Measurements from ENCODE around the gene SSBP3.

SSBP3 gene

DNA sequence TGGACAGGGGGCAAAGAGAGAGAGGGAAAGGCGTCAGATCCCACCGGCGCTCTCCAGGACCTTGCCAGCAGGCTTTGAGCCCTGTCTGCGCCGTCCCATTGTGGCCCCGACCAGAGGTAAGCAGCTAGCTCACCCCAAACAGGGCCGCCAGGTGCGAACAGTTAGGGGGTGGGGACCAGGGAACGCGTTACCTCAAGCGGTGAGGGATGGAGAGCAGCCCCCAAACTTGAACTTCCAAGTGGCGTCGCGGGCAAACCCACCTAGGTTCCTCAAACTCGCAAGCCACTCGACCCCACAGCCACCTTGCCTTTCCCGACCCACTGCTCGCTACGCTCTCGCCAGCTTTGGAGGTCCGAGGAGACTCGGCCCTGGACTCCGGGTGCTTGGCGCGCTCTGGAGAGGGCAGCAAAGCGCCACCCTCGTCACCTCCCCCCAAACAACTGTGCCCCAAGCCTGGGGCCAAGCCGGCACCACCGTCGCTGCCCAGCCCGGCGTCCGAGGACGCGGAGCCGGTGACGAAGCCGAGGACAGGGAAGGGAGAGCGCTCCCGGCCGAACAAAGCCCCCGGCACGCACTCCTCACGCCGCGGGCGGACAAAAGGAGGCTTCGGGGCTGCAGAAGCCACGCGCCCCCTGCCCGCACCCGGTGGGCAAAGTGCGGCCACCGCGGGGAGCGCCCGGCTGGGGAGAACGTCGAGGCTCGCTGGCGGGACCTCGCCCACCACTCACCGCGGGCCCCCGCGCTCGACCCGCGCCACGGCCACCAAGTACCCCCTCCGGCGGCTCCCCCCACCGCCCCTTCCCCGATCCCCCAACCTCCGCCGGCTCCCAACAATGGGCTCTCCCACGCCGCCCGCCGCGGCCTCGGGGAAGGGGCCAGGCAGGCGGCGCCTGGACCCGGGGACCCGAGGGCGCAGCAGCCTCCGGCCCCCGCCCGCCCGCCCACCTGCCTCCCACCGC lies 976 bp downstream of the SSBP3 start:
- TF ChIP-seq, protein P1, sequence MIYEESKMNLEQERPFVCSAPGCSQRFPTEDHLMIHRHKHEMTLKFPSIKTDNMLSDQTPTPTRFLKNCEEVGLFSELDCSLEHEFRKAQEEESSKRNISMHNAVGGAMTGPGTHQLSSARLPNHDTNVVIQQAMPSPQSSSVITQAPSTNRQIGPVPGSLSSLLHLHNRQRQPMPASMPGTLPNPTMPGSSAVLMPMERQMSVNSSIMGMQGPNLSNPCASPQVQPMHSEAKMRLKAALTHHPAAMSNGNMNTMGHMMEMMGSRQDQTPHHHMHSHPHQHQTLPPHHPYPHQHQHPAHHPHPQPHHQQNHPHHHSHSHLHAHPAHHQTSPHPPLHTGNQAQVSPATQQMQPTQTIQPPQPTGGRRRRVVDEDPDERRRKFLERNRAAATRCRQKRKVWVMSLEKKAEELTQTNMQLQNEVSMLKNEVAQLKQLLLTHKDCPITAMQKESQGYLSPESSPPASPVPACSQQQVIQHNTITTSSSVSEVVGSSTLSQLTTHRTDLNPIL (CRISPR knock-in tag; IDR thresholded peaks at IDR 0.05; ENCODE audit: low read depth): no peak
- TF ChIP-seq ISL1 (CRISPR knock-in tag; IDR thresholded peaks at IDR 0.05) (no peak), ARNTL (CRISPR knock-in tag; IDR thresholded peaks at IDR 0.05; ENCODE audit: borderline replicate concordance, low read depth) (no peak), ZFP3 (CRISPR knock-in tag; IDR thresholded peaks at IDR 0.05) (no peak), GLIS3 (CRISPR knock-in tag; IDR thresholded peaks at IDR 0.05) (no peak), ESRRG (CRISPR knock-in tag; IDR thresholded peaks at IDR 0.05) (no peak), OSR1 (CRISPR knock-in tag; IDR thresholded peaks at IDR 0.05) (no peak), TCF4 (CRISPR knock-in tag; IDR thresholded peaks at IDR 0.05; ENCODE audit: borderline replicate concordance) (no peak), CSDC2 (CRISPR knock-in tag; IDR thresholded peaks at IDR 0.05) (no peak), BACH2 (CRISPR knock-in tag; IDR thresholded peaks at IDR 0.05; ENCODE audit: borderline replicate concordance) (no peak), ZNF8 (CRISPR knock-in tag; IDR thresholded peaks at IDR 0.05) (no peak), SNAI2 (CRISPR knock-in tag; IDR thresholded peaks at IDR 0.05) (no peak)
- TF ChIP-seq, protein P2, sequence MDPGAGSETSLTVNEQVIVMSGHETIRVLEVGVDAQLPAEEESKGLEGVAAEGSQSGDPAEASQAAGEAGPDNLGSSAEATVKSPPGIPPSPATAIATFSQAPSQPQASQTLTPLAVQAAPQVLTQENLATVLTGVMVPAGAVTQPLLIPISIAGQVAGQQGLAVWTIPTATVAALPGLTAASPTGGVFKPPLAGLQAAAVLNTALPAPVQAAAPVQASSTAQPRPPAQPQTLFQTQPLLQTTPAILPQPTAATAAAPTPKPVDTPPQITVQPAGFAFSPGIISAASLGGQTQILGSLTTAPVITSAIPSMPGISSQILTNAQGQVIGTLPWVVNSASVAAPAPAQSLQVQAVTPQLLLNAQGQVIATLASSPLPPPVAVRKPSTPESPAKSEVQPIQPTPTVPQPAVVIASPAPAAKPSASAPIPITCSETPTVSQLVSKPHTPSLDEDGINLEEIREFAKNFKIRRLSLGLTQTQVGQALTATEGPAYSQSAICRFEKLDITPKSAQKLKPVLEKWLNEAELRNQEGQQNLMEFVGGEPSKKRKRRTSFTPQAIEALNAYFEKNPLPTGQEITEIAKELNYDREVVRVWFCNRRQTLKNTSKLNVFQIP (CRISPR knock-in tag; IDR thresholded peaks at IDR 0.05; ENCODE audit: borderline replicate concordance, low read depth): no peak
- peak; percentile 16 for ATAC-seq

DNA sequence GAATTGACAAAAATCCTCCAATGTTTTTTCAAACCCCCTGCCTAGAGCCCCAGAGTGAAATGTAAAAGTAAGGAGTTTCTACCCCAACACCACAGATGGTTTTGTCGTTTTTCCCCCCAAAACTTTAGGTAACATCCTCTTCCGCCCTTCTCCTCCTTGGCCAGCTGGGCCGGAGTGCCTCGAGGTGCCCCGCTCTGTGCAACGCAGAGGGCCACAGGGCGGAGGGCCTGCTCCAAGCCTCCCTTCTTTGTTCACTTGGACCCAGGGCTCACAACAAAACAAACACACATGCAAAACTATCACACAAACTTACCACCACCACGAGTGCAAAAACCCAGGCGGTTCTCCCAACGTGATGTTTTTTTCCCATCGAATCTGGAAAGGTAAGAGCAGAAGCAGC lies 1.9 kb downstream of the SSBP3 start:
- no peak for TF ChIP-seq PPARA (CRISPR knock-in tag; IDR thresholded peaks at IDR 0.05; ENCODE audit: borderline replicate concordance)
- no peak for TF ChIP-seq TCF4 (CRISPR knock-in tag; IDR thresholded peaks at IDR 0.05; ENCODE audit: borderline replicate concordance)
- no peak for TF ChIP-seq ISL1 (CRISPR knock-in tag; IDR thresholded peaks at IDR 0.05)
- no peak for TF ChIP-seq GLIS3 (CRISPR knock-in tag; IDR thresholded peaks at IDR 0.05)
- TF ChIP-seq, protein P3, sequence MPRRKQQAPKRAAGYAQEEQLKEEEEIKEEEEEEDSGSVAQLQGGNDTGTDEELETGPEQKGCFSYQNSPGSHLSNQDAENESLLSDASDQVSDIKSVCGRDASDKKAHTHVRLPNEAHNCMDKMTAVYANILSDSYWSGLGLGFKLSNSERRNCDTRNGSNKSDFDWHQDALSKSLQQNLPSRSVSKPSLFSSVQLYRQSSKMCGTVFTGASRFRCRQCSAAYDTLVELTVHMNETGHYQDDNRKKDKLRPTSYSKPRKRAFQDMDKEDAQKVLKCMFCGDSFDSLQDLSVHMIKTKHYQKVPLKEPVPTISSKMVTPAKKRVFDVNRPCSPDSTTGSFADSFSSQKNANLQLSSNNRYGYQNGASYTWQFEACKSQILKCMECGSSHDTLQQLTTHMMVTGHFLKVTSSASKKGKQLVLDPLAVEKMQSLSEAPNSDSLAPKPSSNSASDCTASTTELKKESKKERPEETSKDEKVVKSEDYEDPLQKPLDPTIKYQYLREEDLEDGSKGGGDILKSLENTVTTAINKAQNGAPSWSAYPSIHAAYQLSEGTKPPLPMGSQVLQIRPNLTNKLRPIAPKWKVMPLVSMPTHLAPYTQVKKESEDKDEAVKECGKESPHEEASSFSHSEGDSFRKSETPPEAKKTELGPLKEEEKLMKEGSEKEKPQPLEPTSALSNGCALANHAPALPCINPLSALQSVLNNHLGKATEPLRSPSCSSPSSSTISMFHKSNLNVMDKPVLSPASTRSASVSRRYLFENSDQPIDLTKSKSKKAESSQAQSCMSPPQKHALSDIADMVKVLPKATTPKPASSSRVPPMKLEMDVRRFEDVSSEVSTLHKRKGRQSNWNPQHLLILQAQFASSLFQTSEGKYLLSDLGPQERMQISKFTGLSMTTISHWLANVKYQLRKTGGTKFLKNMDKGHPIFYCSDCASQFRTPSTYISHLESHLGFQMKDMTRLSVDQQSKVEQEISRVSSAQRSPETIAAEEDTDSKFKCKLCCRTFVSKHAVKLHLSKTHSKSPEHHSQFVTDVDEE (CRISPR knock-in tag; IDR thresholded peaks at IDR 0.05): no peak
- no peak for TF ChIP-seq ARNTL (CRISPR knock-in tag; IDR thresholded peaks at IDR 0.05; ENCODE audit: borderline replicate concordance, low read depth)
- no peak for TF ChIP-seq ZFP3 (CRISPR knock-in tag; IDR thresholded peaks at IDR 0.05)
- TF ChIP-seq ZNF565 (CRISPR knock-in tag; conservative IDR thresholded peaks at IDR 0.05; ENCODE audit: low read depth): no peak
- TF ChIP-seq ZC3H10 (CRISPR knock-in tag; IDR thresholded peaks at IDR 0.05): no peak
- TF ChIP-seq OSR1 (CRISPR knock-in tag; IDR thresholded peaks at IDR 0.05): no peak
- no peak for TF ChIP-seq TOX (CRISPR knock-in tag; IDR thresholded peaks at IDR 0.05; ENCODE audit: borderline replicate concordance)
- TF ChIP-seq, protein P4, sequence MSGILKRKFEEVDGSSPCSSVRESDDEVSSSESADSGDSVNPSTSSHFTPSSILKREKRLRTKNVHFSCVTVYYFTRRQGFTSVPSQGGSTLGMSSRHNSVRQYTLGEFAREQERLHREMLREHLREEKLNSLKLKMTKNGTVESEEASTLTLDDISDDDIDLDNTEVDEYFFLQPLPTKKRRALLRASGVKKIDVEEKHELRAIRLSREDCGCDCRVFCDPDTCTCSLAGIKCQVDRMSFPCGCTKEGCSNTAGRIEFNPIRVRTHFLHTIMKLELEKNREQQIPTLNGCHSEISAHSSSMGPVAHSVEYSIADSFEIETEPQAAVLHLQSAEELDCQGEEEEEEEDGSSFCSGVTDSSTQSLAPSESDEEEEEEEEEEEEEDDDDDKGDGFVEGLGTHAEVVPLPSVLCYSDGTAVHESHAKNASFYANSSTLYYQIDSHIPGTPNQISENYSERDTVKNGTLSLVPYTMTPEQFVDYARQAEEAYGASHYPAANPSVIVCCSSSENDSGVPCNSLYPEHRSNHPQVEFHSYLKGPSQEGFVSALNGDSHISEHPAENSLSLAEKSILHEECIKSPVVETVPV (CRISPR knock-in tag; IDR thresholded peaks at IDR 0.05): no peak
- TF ChIP-seq ZNF70 (CRISPR knock-in tag; IDR thresholded peaks at IDR 0.05): no peak
- TF ChIP-seq ESRRG (CRISPR knock-in tag; IDR thresholded peaks at IDR 0.05): no peak
- TF ChIP-seq, protein P2 (CRISPR knock-in tag; IDR thresholded peaks at IDR 0.05; ENCODE audit: borderline replicate concordance, low read depth): no peak
- TF ChIP-seq, protein P1 (CRISPR knock-in tag; IDR thresholded peaks at IDR 0.05; ENCODE audit: low read depth): no peak
- no peak for ATAC-seq

Measured in SK-N-SH treated with all-trans-retinoic acid at 6 μM for 48 hours (cell line).